Suprapubic skin (tissue), 4 donors: ENCODE data around the gene RAPGEF2. TPM values are rescaled to one million over a fixed set of nuclear protein-coding genes. Genes with fewer than 3 reads are reported as not detected.

ENCODE experiments used
- DNase-seq, 2 donors: peaks; one replicate each; pipeline ENCODE4 v3.0.0-alpha.2; 2019; ENCODE audit warnings: low spot score in 2 of 2
- H3K27ac ChIP-seq: fragments of 200-600 bp; sonication (generic); one replicate; pipeline ENCODE4 v1.5.1; 2019
- H3K27me3 ChIP-seq: fragments of 200-600 bp; sonication (generic); one replicate; pipeline ENCODE4 v1.5.1; 2019
- H3K36me3 ChIP-seq: fragments of 200-600 bp; sonication (generic); one replicate; pipeline ENCODE4 v1.5.1; 2019
- H3K4me1 ChIP-seq: fragments of 200-600 bp; sonication (generic); one replicate; pipeline ENCODE4 v1.5.1; 2019
- H3K4me3 ChIP-seq: fragments of 200-600 bp; sonication (generic); one replicate; pipeline ENCODE4 v1.5.1; 2019; ENCODE audit warnings: mild to moderate bottlenecking
- H3K9me3 ChIP-seq: fragments of 200-600 bp; sonication (generic); one replicate; pipeline ENCODE4 v1.5.1; 2019
- EP300 ChIP-seq: sonication (generic); formaldehyde crosslinking; IDR thresholded peaks from one replicate; pipeline ENCODE4 v1.6.1; 2017; ENCODE audit warnings: antibody characterized with exemption
- POLR2A ChIP-seq, 2 donors: fragments of 450-650 bp; IDR thresholded peaks; one replicate each; pipeline ENCODE4 v1.6.1; 2017; ENCODE audit warnings: antibody characterized with exemption in 2 of 2, mild to moderate bottlenecking in 2 of 2, moderate library complexity in 2 of 2
- POLR2AphosphoS5 ChIP-seq, 3 donors: sonication (generic); formaldehyde crosslinking; IDR thresholded peaks; one replicate each; pipeline ENCODE4 v1.6.1; 2017; ENCODE audit warnings: antibody characterized with exemption in 3 of 3
- WGBS: methylation state at CpG from one replicate; pipeline ENCODE4 v1.1.5; 2018; 5-methylcytosine and 5-hydroxymethylcytosine counted together
- total RNA-seq, 4 donors: library from RNA; depleted of rRNA; stranded (reverse); fragments of >200 nt; gene quantifications; one replicate each; pipeline ENCODE4 v1.1.0, GENCODE V29; 2016
- TF ChIP-seq, protein P1 (sequence below), 2 donors: fragments of 200-600 bp in 1 of 2; fragments of 450-650 bp in 1 of 2; sonication (generic) in 1 of 2; IDR thresholded peaks; one replicate each; pipeline ENCODE4 v1.5.1; 2016 to 2019; ENCODE audit warnings: antibody characterized with exemption in 2 of 2, mild to moderate bottlenecking in 1 of 2, moderate library complexity in 1 of 2

Gene RAPGEF2
- total RNA-seq, 4 donors from 2014 or later, result 31.3 to 62.4 (median 43.5) TPM

DNA sequence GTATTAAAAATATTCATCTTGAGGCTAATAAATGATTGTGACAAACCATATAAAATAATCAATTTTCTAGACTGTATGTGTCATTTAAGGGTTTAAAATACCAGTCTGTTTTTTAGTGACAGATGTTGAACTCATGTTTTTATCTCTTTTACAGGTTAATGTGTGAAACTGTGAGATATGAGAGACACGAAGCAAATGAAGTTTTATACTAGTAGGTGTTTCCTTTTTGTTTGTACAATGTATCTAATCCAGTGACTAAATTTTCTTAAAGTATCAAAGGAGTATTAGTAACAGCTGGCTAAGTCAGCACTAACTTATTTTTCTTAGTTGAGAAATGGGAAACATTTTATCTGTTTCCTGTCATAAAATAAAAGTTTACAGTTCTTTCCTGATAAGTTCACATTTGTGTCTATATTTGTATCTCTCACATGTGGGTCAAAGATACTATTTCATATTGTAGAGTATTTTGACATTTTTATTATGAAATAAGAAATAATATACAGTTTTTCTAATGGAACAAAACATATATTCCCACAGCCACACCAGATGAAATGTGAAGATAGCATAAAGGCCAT is 90.3 kb downstream of the RAPGEF2 start:
- TF ChIP-seq POLR2A (IDR thresholded peaks at IDR 0.05), result no peak

DNA sequence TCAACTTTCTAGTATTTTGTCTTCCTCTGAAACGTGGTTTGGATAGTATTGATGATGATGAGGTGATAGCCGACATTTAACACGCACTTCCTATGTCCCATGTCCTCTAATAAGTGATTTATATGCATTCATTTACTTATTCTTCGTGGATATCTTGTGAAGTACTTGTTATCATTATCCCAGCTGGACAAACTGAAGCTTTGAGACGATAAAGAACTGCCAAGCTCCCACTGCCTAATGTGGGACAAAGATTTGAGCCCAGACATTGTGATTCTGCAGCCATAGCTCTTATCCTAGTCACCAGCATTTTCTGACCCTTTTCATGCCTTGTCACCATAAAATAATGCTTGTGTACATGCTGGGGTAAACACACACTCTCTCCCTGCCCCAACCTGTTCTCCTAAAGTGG is 92.5 kb downstream of the RAPGEF2 start:
- no peak for DNase-seq
- H3K27ac ChIP-seq, result no peak overlapping the region
- no peak for TF ChIP-seq POLR2AphosphoS5 (IDR thresholded peaks at IDR 0.05)
- no peak for TF ChIP-seq POLR2A (IDR thresholded peaks at IDR 0.05)
- TF ChIP-seq EP300, result no peak
- TF ChIP-seq, protein P1, sequence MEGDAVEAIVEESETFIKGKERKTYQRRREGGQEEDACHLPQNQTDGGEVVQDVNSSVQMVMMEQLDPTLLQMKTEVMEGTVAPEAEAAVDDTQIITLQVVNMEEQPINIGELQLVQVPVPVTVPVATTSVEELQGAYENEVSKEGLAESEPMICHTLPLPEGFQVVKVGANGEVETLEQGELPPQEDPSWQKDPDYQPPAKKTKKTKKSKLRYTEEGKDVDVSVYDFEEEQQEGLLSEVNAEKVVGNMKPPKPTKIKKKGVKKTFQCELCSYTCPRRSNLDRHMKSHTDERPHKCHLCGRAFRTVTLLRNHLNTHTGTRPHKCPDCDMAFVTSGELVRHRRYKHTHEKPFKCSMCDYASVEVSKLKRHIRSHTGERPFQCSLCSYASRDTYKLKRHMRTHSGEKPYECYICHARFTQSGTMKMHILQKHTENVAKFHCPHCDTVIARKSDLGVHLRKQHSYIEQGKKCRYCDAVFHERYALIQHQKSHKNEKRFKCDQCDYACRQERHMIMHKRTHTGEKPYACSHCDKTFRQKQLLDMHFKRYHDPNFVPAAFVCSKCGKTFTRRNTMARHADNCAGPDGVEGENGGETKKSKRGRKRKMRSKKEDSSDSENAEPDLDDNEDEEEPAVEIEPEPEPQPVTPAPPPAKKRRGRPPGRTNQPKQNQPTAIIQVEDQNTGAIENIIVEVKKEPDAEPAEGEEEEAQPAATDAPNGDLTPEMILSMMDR (IDR thresholded peaks at IDR 0.05), result no peak
- no peak overlapping the region for H3K4me3 ChIP-seq
- no peaks in the 10 kb centered on the region for H3K27me3 ChIP-seq
- no peaks in the 10 kb centered on the region for H3K4me1 ChIP-seq
- H3K9me3 ChIP-seq, result no peaks in the 10 kb centered on the region
- H3K36me3 ChIP-seq, result no peaks in the 10 kb centered on the region
- WGBS, result 84% methylated on average over 5 of the region's 5 CpGs

More for the DNA sequence above, 90.3 kb downstream of the RAPGEF2 start:
- DNase-seq, result no peak
- no peaks in the 10 kb centered on the region for H3K36me3 ChIP-seq
- no peaks in the 10 kb centered on the region for H3K27me3 ChIP-seq
- WGBS, result 65% methylated on average over 1 of the region's 1 CpG
- no peak overlapping the region for H3K4me3 ChIP-seq
- no peak overlapping the region for H3K27ac ChIP-seq
- no peaks in the 10 kb centered on the region for H3K4me1 ChIP-seq
- no peaks in the 10 kb centered on the region for H3K9me3 ChIP-seq

DNA sequence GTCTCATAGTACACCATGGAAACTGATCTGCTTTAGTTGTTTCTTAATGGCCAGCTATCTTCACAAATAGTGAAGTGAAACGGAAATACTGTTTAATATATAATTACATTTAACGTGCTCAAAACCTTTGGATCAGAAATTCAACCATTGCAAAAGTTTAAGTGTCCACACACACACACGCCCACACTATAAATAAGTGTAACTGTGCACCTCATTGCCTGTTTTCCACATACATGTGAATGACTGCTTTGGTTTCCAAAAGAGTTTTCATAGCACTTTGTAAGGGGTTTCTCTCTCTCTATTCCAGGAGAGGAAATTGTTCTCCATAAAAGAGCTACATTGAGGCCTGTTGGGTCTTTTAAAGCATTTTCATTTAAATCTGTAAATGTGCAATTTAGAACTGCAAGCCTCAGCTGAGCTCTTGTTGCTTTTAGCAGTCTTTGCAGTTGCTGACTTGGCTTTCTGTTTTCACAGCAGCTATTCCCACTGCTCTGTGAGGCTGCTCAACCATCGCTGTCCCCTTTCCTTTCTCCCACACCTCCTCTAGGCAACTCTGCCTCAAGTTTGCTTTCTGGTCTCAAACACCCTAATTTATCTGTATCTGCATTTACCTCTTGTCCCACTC is 94.5 kb downstream of the RAPGEF2 start:
- TF ChIP-seq POLR2A (IDR thresholded peaks at IDR 0.05) (no peak), POLR2AphosphoS5 (IDR thresholded peaks at IDR 0.05) (no peak), EP300 (no peak)
- TF ChIP-seq, protein P1 (IDR thresholded peaks at IDR 0.05), result no peak
- no peak for DNase-seq
- Histone ChIP-seq H3K4me3 (no peak overlapping the region), H3K27ac (no peak overlapping the region), H3K27me3 (no peaks in the 10 kb centered on the region), H3K4me1 (peaks cover 11% of the 10 kb centered on the region), H3K9me3 (no peaks in the 10 kb centered on the region), H3K36me3 (no peaks in the 10 kb centered on the region)
- WGBS, result 85% methylated on average over 4 of the region's 4 CpGs

DNA sequence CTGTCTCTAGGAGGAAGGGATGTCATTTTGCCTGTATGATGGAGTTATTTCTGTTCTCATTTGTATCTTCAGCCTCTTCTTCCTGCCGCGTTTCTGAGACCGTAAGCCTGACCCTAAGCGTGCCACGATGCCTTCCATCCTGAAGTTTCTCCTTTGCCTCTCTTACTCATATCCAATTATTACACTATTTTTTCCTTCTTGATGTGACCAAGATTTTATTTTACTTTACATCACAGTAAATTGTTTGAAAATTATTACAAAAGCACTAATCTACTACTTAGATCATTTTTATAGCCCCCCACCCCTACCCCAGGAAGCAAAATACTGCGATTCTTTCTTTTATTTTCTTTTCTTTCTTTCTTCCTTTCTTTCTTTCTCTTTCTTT is 95.0 kb downstream of the RAPGEF2 start:
- 85% methylated on average over 6 of the region's 6 CpGs for WGBS
- no peaks in the 10 kb centered on the region for H3K36me3 ChIP-seq
- peaks cover 16% of the 10 kb centered on the region for H3K4me1 ChIP-seq
- no peak overlapping the region for H3K4me3 ChIP-seq
- TF ChIP-seq EP300 (no peak), POLR2AphosphoS5 (IDR thresholded peaks at IDR 0.05) (no peak), POLR2A (IDR thresholded peaks at IDR 0.05) (no peak)
- TF ChIP-seq, protein P1 (IDR thresholded peaks at IDR 0.05), result no peak
- H3K27ac ChIP-seq, result no peak overlapping the region
- H3K9me3 ChIP-seq, result no peaks in the 10 kb centered on the region
- no peaks in the 10 kb centered on the region for H3K27me3 ChIP-seq
- DNase-seq, result no peak

DNA sequence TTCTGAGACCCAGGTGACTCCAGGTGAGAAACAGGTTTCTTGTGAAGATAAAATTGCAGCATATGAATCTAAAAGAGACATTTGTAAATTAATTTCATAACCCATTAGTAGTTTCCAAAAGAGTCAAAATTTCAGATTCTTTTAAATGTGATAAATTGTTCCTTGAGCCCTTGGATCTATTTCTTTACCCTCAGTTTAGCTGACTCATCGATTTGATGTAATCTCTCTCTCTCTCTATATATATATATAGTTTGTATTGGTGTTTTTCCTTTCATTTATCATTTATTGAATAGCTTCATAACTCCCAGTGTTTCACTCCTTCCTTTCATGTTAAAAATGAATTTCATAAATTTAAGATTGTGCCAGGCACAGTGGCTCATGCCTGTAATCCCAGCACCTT is 96.9 kb downstream of the RAPGEF2 start:
- no peak for DNase-seq
- no peaks in the 10 kb centered on the region for H3K27me3 ChIP-seq
- no peaks in the 10 kb centered on the region for H3K36me3 ChIP-seq
- H3K4me3 ChIP-seq, result no peak overlapping the region
- no peak for TF ChIP-seq POLR2AphosphoS5 (IDR thresholded peaks at IDR 0.05)
- no peak for TF ChIP-seq EP300
- no peak for TF ChIP-seq POLR2A (IDR thresholded peaks at IDR 0.05)
- TF ChIP-seq, protein P1 (IDR thresholded peaks at IDR 0.05), result no peak
- H3K27ac ChIP-seq, result no peak overlapping the region
- WGBS, result 95% methylated on average over 1 of the region's 1 CpG
- no peaks in the 10 kb centered on the region for H3K9me3 ChIP-seq
- peaks cover 24% of the 10 kb centered on the region for H3K4me1 ChIP-seq
